RWPE2 (cell line): ENCODE results near the gene CFAP46.

ENCODE experiments used
- ATAC-seq: fragments of 200-7000 bp; cut with Tn5 transposase; 3 replicates; pipeline ENCODE4 v1.9.1; 2021; ENCODE audit warnings: low read depth
- DNase-seq: peaks from one replicate; pipeline ENCODE4 v3.0.0-alpha.2; 2020; ENCODE audit warnings: low spot score
- H3K27ac ChIP-seq: fragments of 450-650 bp; 2 replicates; pipeline ENCODE4 v1.5.1; 2017; ENCODE audit warnings: mild to moderate bottlenecking; ENCODE audit not compliant: poor library complexity, severe bottlenecking
- H3K27me3 ChIP-seq: fragments of 250-450 bp; sonication (Bioruptor Pico); 2 replicates; pipeline ENCODE4 v1.5.1; 2021; ENCODE audit warnings: mild to moderate bottlenecking, moderate library complexity; ENCODE audit not compliant: insufficient read depth, poor library complexity, severe bottlenecking
- H3K36me3 ChIP-seq: fragments of 250-450 bp; sonication (Bioruptor Pico); 2 replicates; pipeline ENCODE4 v1.5.1; 2020; ENCODE audit warnings: low read depth, mild to moderate bottlenecking, moderate library complexity
- H3K4me1 ChIP-seq: fragments of 250-450 bp; sonication (Bioruptor Pico); 2 replicates; pipeline ENCODE4 v1.5.1; 2021; ENCODE audit warnings: mild to moderate bottlenecking, moderate library complexity; ENCODE audit not compliant: insufficient read depth, poor library complexity, severe bottlenecking
- H3K4me3 ChIP-seq: fragments of 250-450 bp; sonication (Bioruptor Pico); 2 replicates; pipeline ENCODE4 v1.5.1; 2021; ENCODE audit warnings: mild to moderate bottlenecking, moderate library complexity; ENCODE audit not compliant: severe bottlenecking
- H3K9me3 ChIP-seq: fragments of 250-450 bp; sonication (Bioruptor Pico); 2 replicates; pipeline ENCODE4 v1.5.1; 2021; ENCODE audit warnings: mild to moderate bottlenecking, moderate library complexity; ENCODE audit not compliant: severe bottlenecking
- TF ChIP-seq, protein P1 (sequence below): fragments of 450-650 bp; IDR thresholded peaks from one replicate; pipeline ENCODE4 v1.5.1; 2017; ENCODE audit warnings: mild to moderate bottlenecking, moderate library complexity; ENCODE audit not compliant: poor library complexity, severe bottlenecking

The CFAP46 gene

DNA sequence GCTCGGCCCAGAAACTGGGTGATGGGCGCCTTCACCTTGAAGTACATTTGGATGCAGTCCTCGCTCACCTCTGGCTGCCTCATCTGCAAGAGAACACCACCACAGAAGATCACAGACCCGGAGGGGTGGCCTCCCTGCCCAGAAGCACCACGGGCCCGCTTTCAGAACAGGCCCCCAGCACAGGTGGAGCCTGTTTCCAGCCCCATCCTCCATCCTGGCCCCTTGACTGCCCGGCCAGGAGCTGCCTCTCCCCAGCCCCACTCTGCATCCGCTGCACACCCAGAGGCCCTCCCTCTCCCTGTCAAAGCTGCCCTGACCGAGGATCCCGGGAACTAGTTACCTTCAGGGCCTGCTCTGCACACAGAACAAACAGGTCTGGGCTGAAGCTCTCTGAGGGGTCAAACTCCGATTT lies 724 bp downstream of the CFAP46 start:
- Histone ChIP-seq H3K4me1 (no peaks in the 10 kb centered on the region), H3K9me3 (no peaks in the 10 kb centered on the region), H3K27ac (no peak overlapping the region), H3K36me3 (no peaks in the 10 kb centered on the region), H3K4me3 (peak overlapping the region; percentile 45), H3K27me3 (peaks cover 6% of the 10 kb centered on the region)
- ATAC-seq (no peak), DNase-seq (no peak)
- TF ChIP-seq, protein P1, sequence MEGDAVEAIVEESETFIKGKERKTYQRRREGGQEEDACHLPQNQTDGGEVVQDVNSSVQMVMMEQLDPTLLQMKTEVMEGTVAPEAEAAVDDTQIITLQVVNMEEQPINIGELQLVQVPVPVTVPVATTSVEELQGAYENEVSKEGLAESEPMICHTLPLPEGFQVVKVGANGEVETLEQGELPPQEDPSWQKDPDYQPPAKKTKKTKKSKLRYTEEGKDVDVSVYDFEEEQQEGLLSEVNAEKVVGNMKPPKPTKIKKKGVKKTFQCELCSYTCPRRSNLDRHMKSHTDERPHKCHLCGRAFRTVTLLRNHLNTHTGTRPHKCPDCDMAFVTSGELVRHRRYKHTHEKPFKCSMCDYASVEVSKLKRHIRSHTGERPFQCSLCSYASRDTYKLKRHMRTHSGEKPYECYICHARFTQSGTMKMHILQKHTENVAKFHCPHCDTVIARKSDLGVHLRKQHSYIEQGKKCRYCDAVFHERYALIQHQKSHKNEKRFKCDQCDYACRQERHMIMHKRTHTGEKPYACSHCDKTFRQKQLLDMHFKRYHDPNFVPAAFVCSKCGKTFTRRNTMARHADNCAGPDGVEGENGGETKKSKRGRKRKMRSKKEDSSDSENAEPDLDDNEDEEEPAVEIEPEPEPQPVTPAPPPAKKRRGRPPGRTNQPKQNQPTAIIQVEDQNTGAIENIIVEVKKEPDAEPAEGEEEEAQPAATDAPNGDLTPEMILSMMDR: no peak

DNA sequence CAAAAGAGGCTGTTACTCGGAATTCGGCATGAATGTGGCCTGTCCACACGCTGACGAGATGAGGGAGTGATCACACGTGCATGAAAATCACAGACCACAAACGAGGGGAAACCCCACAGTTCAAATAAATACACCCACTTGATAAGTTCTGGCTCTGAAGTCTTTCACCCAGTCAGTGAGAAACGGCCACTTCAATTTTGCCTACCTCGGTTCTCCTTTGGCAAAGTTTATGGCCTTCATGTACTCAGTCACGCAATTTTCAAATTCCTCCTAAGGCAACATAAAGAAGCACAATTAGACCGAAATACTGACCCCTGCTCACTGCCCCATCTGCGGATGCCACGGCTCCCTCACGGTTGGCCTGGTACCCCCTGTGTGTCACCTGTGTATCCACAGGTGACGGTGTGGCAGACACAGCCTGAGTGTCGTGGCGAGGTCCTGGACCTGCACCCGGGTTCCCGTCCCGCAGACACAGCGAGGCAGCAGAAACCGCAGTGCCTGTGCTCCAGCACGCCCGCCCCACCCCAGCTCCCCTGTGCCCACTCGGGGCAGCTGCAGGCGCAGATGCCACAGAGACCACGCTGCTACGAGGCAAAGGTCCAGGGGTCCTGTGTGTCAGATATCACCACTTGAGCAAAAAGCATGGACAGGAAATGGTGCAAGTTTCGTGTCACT lies 1.4 kb downstream of the CFAP46 start:
- Histone ChIP-seq H3K27ac (no peak overlapping the region), H3K9me3 (no peaks in the 10 kb centered on the region), H3K4me3 (no peak overlapping the region), H3K4me1 (no peaks in the 10 kb centered on the region), H3K36me3 (no peaks in the 10 kb centered on the region), H3K27me3 (peaks cover 6% of the 10 kb centered on the region)
- TF ChIP-seq, protein P1: no peak
- no peak for DNase-seq
- no peak for ATAC-seq

DNA sequence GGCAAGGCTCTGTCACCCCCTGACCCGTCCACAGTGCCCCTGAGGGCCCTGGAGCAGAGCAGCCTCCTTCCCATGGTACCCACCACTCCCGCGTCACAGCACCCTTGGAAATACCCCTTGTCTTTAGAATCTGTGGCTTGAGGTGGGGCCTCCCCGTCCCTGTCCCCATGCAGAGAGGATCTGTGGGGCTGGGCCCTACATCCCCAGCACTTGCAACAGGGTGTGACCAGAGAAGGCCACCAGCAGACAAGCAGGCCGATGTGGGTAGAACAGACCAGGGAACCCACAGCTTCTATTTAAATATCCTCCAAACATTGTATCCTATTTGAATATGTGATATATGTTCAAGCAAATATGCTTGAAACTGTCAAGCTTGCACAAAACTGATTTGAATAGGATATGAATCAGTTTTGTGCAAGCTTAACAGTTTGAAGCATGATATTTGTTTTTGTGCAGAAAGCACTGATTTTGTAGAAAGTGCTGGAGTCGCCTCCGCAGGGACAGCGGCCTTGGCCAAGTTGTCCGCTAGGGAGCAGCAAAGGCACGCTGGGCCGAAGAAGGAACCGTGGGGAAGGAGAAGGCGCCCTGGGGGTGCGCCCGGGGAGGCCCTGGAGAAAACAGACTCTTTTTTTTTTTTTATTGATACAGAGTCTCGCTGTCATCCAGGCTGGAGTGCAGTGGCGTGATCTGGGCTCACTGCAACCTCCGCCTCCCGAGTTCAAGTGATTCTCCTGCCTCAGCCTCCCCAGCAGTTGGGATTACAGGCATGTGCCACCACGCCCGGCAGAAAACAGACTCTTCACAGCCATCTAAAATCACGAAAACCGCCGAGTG lies 2.2 kb downstream of the CFAP46 start:
- ATAC-seq: no peak

DNA sequence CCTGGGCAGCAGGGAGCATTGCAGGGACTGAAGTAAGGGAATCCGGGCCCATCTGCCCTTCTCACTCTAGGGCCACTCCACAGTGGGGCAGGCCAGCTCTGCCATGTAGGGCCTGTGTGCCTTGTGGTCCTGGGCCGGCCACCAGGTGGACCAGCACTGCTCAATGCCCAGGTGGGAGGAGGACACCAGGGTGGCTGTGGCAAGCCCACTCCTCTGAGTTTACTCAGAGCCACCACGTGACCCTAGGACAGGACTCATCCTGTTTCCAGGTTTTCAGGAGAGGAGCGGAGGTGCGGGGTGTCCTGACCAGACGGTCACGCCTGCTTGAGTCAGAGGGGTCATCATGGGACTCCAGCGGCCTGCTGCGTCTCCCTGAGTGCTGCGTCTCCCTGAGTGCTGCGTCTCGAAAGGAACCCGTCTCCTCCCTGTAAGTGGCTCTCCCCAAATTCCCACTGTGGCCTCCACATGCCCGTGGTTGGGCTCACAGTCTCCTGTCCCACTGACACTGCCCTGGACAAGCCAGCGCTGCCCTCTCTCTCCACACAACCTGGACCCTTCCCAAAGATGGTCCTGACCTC lies 2.9 kb downstream of the CFAP46 start:
- no peak for ATAC-seq
- no peaks in the 10 kb centered on the region for H3K4me1 ChIP-seq
- no peak overlapping the region for H3K4me3 ChIP-seq
- TF ChIP-seq, protein P1: no peak
- no peaks in the 10 kb centered on the region for H3K36me3 ChIP-seq
- no peak overlapping the region for H3K27ac ChIP-seq
- H3K27me3 ChIP-seq: peaks cover 6% of the 10 kb centered on the region
- DNase-seq: no peak
- H3K9me3 ChIP-seq: no peaks in the 10 kb centered on the region

More for the DNA sequence above, 2.2 kb downstream of the CFAP46 start:
- TF ChIP-seq, protein P1: peak; percentile 56
- Histone ChIP-seq H3K36me3 (no peaks in the 10 kb centered on the region), H3K4me1 (no peaks in the 10 kb centered on the region), H3K27ac (no peak overlapping the region), H3K4me3 (no peak overlapping the region), H3K27me3 (peaks cover 6% of the 10 kb centered on the region), H3K9me3 (no peaks in the 10 kb centered on the region)
- DNase-seq: no peak
